Right ventricle myocardium superior (tissue), 1 donor: Measurements from ENCODE around the gene IQSEC2. TPM values are rescaled to one million over a fixed set of nuclear protein-coding genes. Genes with fewer than 3 reads are reported as not detected.
A peak's percentile ranks its signal among the peaks of the same experiment; 100 is the strongest.

Experiments
- ATAC-seq: fragments of 200-7000 bp; cut with Tn5 transposase; one replicate; pipeline ENCODE4 v1.9.1; 2020; ENCODE audit warnings: mild to moderate bottlenecking; ENCODE audit not compliant: poor library complexity
- DNase-seq: peaks from one replicate; pipeline ENCODE4 v3.0.0-alpha.2; 2020
- intact Hi-C: fragments of 100-400 bp; cut with DNase I; formaldehyde crosslinking; loops from one replicate; pipeline ENCODE4 v1.11.2; 2022
- long read RNA-seq: library from polyadenylated mRNA; unstranded; transcript quantifications from one replicate; pipeline ENCODE4 v2.0.0, GENCODE V29; 2021
- total RNA-seq: library from RNA; stranded (reverse); fragmentation: NEBNext Ultra II Directional; extraction: Animal tissue kit (Norgen Biotek cat#: 25700); gene quantifications from one replicate; pipeline ENCODE4 v1.2.1, GENCODE V29; 2021
- donor health status: DM: no; HTN: yes; CAD: no; lungs with severe emphysema.

The IQSEC2 gene
- total RNA-seq: 10.5 TPM
- long read RNA-seq, partial matches to known transcripts: 0 of 7 reads
- long read RNA-seq, other reads (novel, unspliced or antisense): 6 of 7 reads

DNA sequence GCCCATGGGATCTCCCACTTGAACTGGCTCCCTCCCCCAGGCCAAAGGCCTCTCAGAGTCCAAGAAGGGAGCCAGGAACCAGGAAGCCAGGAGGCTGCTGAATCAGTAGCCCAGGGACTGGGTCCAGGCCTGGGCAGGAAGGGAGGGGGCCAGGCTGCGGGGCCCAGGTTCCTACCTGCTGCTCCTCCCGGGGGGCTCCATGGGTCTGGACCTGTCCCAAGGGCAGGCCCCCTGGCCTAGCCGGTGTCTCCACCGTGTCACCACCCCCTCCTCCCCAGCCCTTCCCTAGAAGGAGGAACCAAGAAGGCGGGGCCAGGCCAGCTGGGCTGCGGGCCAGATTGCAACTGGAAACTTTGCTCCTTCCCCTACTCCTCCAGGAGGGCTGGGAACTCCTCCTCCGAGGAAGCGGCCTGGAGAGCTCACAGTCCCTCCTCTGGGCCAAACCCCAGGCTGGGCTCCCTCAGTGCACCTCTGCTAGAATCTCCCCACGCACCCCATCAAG lies at the start of gene IQSEC2:
Gene IQSEC2 (minus strand): TSS at position 264 of the 502 bp plus-strand sequence.
- intact Hi-C loops: no loop called here
- DNase-seq (peak; percentile 90), ATAC-seq (peak; percentile 92)

DNA sequence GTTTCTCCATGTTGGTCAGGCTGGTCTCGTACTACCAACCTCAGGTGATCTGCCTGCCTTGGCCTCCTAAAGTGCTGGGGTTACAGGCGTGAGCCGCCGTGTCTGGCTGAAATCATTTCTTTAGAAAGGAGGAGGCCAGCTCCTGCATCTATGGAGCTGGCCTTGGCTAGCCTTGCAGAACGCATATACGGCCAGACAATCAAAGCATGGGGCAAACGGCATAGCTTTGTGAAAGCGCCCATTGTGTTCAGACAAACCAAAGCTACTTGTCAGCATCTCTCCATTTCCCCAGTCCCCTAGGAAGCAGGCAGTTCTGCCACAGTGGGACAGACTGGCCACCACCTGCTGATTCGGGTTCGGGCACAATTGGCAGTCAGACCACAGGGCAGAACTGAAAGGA lies 48.9 kb upstream of the IQSEC2 start:
- no peak for ATAC-seq
- DNase-seq: no peak
- intact Hi-C loops: no loop called here

DNA sequence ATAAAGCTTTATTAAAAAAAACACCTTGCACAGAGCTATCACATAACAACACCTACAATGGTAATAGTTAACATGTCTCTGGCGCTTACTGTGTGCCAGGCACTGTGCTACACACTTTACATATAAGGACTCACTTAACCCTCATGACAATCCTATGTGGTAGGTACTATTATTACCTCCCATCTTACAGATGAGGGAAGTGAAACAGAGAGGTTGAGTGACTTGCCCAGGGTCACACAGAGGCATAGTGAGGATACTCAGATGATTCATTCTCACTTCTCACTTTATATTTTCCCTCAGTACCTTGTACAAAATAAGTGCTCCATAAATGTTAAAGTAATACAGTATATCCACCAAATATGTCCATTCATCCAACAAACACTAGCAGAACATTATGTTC lies 43.4 kb upstream of the IQSEC2 start:
- ATAC-seq (no peak), DNase-seq (no peak)
- intact Hi-C loops: no loop called here

DNA sequence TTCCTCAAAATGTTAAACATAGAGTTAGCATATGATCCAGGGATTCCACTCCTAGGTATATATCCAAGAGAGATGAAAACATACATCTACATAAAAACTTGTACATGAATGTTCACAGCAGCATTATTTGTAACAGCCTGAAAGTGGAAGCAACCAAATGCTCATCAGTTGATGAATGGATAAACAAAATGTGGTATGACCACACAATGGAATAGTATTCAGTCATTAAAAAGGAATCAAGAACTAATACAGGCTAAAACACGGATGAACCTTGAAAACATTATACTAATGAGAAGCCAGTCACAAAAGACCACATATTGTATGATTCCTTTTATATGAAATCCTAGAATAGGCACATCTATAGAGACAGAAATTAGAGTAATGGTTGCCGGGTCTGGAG lies 42.7 kb upstream of the IQSEC2 start:
- DNase-seq (no peak), ATAC-seq (no peak)
- intact Hi-C loops: no loop called here

DNA sequence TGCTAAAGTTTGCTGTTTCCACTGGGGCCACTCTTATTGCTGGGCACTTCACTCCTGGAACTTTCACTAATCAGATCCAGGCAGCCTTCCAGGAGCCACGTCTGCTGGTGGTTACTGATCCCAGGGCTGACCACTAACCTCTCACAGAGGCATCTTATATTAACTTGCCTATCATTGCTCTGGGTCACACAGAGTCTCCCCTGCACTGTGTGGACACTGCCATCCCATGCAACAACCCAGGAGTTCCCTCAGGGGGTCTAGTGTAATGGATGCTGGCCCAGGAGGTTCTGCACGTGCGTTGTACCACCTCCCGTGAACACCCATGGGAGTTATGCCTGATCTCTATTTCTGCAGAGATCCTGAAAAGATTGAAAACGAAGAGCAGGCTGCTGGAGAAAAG lies 41.8 kb upstream of the IQSEC2 start:
- ATAC-seq (no peak), DNase-seq (no peak)
- intact Hi-C loops: no loop called here

DNA sequence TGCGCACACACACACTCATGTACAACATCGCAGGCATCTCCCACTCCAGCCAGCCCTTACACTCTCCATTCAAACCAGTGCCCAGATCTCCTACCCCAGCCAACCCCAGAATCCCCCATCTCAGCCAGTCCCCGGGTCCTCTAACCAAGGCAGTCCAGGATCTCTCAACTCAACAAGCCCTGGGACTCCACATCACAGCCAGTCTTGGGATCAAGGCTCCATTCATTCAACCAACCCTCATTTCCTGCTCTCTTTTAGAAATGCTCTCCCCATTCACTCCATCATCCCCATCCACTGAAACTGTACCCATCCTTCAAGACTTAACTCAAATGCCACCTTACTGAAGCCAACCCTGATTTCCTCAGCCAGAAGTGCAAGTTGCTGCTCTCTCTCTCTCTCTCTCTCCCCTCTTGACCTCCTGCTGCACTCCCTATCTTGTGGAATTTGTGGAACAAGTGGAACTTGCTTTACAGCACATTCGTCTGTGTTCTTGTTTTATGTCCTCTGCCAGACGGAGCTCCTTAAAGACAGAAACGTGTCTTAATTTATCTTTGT lies 40.6 kb upstream of the IQSEC2 start:
- ATAC-seq: no peak
- intact Hi-C loops: no loop called here
- no peak for DNase-seq

DNA sequence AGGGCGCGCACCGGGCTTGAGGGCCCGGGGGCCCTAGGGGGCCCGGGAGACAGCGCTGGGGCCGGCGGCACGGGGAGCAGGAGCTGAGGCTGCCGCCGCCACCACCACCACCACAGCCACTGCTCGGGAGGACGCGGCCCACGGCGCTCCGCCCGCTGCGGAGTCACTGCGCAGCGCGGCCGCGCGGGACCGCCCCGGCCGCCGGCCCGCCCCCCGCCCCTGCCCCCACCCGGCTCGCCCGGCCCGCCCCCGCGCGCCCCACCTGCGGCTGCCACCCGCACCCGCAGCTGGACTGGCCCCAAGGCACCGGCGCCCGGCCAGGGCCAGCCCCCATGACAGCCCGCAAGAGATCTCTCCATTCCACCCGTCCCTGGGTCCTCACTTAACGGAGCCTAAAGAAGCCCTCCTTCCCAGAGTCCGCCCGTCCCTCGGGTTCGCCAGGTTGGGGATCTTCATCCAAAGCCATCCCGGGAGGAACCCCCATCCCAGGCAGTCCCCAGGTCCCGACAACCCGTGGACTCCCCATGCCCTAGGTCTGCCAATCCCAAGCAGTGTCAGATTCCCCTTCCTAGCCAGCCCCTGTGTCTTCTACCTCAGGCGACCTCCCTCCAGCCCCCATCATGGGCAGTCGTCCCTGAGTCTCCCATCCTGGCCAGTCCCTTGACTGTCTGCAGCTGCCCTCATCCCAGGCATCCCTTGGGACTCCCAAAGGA lies 40.0 kb upstream of the IQSEC2 start:
- ATAC-seq (peak; percentile 88), DNase-seq (no peak)
- intact Hi-C loops: no loop called here

DNA sequence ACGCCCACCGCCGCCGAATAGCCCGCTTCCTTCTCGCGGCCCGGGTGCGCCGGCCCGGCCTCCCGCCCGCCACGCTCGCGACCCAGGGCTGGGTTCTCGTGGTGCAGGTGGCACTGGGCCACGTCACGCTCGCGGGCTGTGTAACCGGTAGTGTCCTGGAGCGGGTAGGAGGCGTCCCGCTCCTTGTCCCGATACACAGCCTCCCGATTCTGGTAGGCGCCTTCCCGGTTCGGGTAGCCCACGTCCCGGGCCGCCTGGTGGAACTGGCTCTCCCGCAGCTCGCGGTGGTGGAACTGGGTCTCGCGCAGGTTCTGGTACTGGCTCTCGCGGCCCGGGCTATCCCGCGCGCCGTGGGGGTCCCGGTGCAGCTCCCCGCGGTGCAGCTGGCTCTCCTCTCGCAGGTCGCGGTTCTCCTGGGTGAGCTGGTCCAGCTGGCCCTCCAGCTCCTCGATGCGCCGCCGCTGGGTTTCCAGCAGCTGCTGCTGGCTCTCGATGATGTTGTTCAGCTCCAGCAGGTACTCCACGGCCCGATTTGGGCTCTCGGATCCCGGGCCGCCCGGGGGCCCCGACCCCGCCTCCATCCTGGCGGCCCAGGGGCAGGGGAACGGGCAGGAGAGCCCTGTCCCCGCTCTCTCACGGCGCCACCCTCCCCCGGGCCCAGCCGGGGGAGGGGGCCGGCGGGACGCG lies 39.3 kb upstream of the IQSEC2 start:
- intact Hi-C loops: no loop called here
- peak; percentile 42 for ATAC-seq
- peak; percentile 42 for DNase-seq

DNA sequence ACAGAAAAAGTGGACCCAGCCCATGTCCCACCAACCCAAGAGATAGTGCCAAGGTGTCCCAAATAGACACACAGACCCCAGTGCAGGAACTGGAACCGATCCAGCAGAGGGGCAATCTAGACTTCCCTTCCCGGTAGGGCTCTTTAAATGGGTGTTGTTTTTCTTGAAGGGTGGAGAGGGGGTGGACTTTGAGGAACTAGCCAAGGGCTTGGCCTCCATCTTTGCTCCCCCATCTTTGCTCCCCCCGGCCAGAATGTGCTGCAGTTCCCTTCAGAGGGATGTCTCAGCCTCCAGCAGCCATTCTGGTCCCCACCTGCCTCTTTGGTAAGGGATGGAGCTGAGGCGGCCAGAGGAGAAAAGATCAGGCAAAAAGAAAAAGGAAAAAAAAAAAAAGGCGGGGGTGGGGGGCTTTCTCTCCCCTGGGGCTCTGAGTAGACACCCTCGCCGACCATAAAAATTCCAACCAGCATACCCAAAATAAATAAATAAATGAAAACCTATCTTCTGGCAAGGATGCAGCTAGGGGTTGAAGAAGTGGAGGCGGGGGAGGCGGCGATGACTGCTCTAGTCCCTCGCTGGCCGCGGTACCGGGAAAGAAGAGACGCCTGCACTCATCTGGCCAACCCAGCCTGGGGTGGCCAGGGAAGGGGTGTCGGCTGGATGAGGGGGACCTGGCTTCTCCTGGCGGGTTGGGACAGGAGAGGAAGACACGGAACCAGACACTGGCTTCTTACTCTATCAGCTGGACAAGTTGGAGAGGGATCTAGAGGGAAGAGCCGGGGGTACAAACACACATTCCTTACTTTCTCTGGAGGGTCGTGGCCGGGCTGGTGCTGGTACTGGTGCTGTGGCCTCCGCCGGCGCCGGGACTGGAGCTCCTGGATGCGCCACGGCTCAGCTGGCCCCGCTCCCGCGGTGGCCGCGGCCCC lies 38.5 kb upstream of the IQSEC2 start:
- intact Hi-C loops: loop anchor here (5.0 kb wide), 1 partner anchor 117 kb away; no protein-coding TSS in a partner anchor
- ATAC-seq (no peak), DNase-seq (no peak)

DNA sequence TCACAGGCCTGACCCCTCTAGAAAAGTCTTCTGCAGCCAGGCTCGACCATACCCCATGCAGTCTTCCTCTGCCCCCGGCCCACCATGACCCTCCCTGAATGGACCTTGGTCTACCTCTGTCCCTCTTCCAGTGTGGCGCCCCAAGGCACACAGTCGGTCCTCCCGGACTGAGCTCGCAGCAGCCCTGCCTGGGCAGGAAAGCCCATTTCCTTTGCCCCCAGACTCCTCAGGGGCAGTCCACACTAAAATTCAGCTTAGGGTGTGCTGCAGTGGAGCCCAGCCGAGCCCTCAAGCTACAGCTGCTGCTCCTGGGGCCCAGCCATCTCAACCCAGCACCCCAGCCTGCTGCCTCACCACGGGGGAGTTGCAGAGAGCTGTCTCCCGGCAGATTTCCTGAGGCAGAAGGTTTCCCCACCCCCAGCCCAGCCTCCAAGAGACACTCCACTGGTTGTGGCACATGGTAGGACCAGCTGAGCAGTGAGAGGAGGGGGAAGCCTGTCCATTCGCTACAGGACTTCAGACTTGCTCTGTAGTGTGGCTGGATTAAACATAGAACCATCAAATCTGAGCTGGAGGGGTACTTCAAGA lies 37.5 kb upstream of the IQSEC2 start:
- ATAC-seq (no peak), DNase-seq (no peak)
- intact Hi-C loops: loop anchor here (5.0 kb wide), 1 partner anchor 118 kb away; no protein-coding TSS in a partner anchor

DNA sequence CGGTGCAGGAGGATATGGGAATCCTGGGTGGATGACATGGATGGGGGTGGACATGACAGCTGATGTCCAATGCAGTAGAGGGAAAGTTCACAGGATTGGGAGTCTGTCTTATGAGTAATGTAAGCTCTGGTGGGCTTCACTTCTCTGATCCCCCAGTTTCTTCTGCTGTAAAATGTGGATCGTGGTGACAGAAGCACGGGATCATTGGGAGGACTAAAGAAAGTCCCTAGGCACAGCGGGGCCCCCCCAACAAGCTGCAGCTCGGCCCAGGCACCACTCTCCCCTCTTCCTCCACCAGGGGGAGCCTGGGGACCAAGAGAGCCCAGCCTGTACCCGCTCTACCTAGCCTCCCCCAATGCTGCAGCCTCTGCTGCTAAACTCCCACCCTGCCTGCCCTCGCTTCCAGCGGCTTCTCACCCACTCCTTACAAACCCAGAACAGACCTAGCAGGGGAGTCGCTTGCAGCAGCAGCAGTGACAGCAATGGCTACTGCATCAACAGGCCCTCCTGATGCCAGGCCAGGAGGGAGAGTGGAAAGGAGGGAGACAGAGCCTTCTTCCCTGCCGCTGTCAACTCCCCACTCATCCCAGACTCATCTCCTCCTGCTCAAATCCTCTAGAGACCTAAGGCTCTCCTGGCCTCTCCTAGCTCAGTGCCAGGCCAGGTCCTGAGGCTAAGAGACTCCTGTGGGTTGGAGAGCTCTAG lies 36.1 kb upstream of the IQSEC2 start:
- peak; percentile 70 for DNase-seq
- intact Hi-C loops: loop anchor here (5.0 kb wide), 1 partner anchor 120 kb away; no protein-coding TSS in a partner anchor
- ATAC-seq: peak; percentile 68

DNA sequence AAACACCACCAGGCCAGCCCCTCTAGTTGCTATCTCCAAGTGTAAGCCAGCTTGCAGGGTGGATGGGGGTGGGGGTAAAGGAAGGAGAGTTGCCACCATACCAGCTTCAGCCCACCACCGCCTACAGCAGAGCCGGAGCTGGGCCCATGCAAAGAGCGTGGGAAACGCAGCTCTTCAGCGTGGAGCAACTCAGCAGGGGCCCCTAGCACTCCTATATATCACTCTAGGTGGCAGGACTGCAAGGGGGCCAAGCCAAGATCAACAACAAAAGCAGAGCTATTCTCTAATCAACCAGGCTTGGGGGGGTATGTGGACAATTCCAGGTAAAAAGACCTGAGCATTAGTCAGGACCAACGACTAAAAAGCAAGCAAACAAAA lies 35.5 kb upstream of the IQSEC2 start:
- no peak for DNase-seq
- ATAC-seq: no peak

DNA sequence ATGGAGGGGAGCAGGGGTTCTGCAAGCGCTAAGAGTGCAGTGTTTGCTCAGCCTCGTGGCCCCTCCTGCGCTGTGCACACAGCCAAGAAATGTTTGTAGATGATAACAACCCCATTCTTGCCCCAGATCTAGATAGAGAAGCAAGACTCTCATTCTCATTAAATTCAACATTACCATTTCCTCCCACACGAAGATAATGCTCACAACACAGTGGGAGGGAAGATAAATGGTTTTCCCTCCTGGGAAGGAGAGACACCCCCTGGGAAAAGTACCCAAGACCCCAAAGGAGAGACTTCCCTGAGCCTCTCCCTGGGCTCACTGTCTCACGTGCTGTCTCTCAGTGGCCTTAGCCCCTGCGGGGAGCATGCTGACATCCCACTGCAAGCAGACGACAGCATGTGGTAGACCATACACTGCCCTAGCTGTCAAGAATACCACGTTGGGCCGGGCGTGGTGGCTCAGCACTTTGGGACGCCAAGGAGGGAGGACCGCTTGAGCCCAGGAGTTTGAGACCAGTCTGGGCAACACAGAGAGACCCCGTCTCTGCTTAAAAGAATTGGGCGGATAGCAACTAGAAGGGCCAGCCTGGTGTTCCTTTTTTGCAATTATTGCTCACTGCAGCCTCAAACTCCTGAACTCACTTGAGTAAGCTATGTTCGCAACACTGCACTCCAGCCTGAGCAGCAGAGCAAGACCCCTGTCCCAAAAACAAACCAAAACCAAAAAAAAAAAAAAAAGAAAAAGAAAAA lies 34.9 kb upstream of the IQSEC2 start:
- DNase-seq (no peak), ATAC-seq (no peak)
- intact Hi-C loops: loop anchor here (5.0 kb wide), 1 partner anchor 121 kb away; no protein-coding TSS in a partner anchor

More for the DNA sequence above, 35.5 kb upstream of the IQSEC2 start:
- intact Hi-C loops: loop anchor here (5.0 kb wide), 1 partner anchor 120 kb away; no protein-coding TSS in a partner anchor

DNA sequence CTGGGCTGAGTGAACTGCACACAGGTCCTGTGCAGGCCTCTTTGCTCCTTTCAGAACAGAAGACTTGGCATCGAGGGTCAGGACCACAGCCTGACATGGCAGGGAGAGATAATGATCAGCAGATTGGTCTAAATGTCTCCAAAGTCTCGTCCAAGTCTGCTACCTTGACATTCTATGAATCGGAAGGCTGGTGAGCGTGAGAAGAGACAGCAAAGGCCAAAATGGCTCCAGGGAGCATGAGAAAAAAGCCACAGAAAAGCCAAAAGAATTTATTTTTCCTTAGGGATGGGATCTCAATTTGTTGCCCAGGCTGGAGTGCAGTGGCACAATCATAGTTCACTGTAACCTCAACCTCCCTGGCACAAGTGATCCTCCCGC lies 32.3 kb upstream of the IQSEC2 start:
- DNase-seq (no peak), ATAC-seq (no peak)
- intact Hi-C loops: no loop called here

DNA sequence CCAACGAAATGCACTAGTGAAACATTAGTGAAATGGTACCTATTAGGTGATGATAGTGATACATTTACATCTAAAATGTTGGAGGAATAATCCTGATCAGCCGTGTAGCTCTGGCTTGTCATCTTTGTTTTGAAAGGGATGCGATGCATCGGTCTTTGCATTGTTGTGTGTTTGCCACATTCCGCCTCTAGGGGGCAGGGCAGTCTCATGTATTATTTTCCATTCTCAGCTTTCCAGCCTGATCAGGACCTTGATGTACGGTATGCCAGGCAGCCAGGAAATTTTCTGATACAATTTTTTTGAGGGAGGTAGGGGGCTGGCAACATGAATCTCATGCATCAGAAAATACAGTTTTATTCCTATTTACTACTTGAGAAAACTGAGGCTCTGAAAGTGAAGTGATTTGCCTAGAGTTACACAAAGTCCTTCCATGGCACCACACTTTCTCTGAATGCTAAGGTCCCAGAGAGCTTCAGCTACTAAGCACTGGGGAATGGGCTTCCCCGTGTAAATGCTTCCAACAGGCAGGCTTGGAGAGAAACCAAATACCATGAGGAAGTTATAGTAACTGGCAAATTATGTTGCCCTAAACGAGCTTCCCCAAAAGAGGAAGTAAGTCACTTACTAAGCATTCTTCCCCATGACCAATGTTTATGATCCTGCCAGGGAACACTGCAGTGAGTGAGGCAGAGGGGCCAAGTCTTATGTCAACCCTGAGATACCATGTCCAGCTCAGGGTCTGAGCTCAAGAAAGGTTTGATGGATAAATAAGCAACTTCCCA lies 31.8 kb upstream of the IQSEC2 start:
- intact Hi-C loops: no loop called here
- ATAC-seq: peak; percentile 88

DNA sequence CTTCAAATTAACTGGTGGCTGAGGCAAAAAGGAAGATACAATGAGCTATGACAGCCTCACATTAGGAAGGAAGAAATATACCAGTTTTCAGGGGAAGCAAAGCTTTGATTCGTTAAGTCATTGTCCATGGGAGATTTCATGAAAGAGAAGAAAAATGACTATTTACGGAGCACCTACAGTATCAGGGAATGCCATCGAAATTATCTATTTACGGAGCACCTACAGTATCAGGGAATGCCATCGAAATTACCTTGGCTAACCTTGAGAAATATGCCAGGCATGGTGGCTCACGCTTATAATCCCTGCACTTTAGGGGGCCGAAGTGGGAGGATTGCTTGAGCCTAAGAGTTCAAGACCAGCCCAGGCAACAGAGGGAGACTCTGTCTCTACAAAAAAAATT lies 28.5 kb upstream of the IQSEC2 start:
- DNase-seq: no peak
- ATAC-seq: no peak
- intact Hi-C loops: no loop called here

More for the DNA sequence above, 31.8 kb upstream of the IQSEC2 start:
- peak; percentile 57 for DNase-seq
